ENCODE measurements around the gene RNF187.

DNA sequence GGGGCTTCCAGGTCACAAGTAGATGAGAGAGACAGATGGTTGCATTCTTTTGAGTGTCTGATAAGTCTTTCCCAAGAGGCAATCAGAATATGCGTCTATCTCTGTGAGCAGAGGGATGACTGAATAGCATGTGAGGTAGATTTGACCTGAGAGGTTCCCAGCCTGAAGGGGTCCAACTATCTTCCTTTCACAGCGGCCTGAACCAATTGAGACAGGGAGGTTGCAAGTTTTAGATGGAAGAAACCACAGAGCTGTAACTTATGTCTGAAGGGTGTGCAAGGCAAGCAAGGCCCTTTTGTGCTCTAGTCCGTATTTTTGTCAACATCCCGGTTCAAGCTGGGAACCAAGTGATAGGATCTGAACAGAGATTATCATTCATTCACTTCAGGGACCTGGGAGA, 9.9 kb upstream of the RNF187 start:
- TF ChIP-seq NRF1 (conservative IDR thresholded peaks at IDR 0.05; ENCODE audit: low read depth, low read length), result no peak
- TF ChIP-seq, protein P1, sequence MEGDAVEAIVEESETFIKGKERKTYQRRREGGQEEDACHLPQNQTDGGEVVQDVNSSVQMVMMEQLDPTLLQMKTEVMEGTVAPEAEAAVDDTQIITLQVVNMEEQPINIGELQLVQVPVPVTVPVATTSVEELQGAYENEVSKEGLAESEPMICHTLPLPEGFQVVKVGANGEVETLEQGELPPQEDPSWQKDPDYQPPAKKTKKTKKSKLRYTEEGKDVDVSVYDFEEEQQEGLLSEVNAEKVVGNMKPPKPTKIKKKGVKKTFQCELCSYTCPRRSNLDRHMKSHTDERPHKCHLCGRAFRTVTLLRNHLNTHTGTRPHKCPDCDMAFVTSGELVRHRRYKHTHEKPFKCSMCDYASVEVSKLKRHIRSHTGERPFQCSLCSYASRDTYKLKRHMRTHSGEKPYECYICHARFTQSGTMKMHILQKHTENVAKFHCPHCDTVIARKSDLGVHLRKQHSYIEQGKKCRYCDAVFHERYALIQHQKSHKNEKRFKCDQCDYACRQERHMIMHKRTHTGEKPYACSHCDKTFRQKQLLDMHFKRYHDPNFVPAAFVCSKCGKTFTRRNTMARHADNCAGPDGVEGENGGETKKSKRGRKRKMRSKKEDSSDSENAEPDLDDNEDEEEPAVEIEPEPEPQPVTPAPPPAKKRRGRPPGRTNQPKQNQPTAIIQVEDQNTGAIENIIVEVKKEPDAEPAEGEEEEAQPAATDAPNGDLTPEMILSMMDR (IDR thresholded peaks at IDR 0.05 in 2 of 3, conservative IDR thresholded peaks at IDR 0.05 in 1 of 3; ENCODE audit: control insufficient read depth in 2 of 3, extremely low read depth in 1 of 3, insufficient read depth in 1 of 3, low read depth in 3 of 3, low read length in 3 of 3), result no peak
- TF ChIP-seq YY1 (IDR thresholded peaks at IDR 0.05; ENCODE audit: low read depth, low read length), result no peak
- TF ChIP-seq ETV6 (conservative IDR thresholded peaks at IDR 0.05 in 1 of 2, IDR thresholded peaks at IDR 0.05 in 1 of 2; ENCODE audit: borderline replicate concordance in 1 of 2, low read depth in 1 of 2), result no peak
